Kidney (tissue), 14 donors: ENCODE results near the gene LAX1. TPM values are rescaled to one million over a fixed set of nuclear protein-coding genes. Genes with fewer than 3 reads are reported as not detected.
"Not testable (repeated sequence)": the region's sequence is repeated elsewhere in the genome, so short reads cannot be mapped to it uniquely, and the experiment has no call there.

Experiments used
- DNase-seq, 5 donors: peaks; one replicate each; pipeline ENCODE4 v3.0.0-alpha.2; 2013 to 2020
- FAIRE-seq: peaks from 2 replicates; lab custom pipeline; 2012; peaks lifted over from hg19 to GRCh38; lab: Jason Lieb, UNC
- H3K27ac ChIP-seq, 2 donors: one replicate each; pipeline ENCODE4 v1.7.0; 2013; ENCODE audit warnings: low read depth in 2 of 2, low read length in 2 of 2, inconsistent platforms in 1 of 2
- H3K27me3 ChIP-seq: one replicate; pipeline ENCODE4 v1.7.1; 2013; ENCODE audit warnings: low read length, inconsistent platforms; ENCODE audit not compliant: control insufficient read depth, insufficient read depth
- H3K36me3 ChIP-seq, 3 donors: one replicate each; pipeline versions ENCODE4 v1.7.0 to v1.7.1; 2013; ENCODE audit warnings: low read length in 3 of 3, control low read depth in 1 of 3, inconsistent platforms in 1 of 3; ENCODE audit not compliant: insufficient read depth in 3 of 3, control insufficient read depth in 2 of 3
- H3K4me1 ChIP-seq, 3 donors: one replicate each; pipeline versions ENCODE4 v1.7.0 to v1.7.1; 2013; ENCODE audit warnings: low read length in 3 of 3, inconsistent platforms in 1 of 3, low read depth in 1 of 3; ENCODE audit not compliant: control insufficient read depth in 2 of 3, insufficient read depth in 2 of 3
- H3K4me3 ChIP-seq, 3 donors: one replicate each; pipeline versions ENCODE4 v1.7.0 to v1.8.1; 2013; ENCODE audit warnings: low read length in 3 of 3, control low read depth in 1 of 3, inconsistent platforms in 1 of 3
- H3K9ac ChIP-seq, 3 donors: one replicate each; pipeline versions ENCODE4 v1.7.0 to v1.7.1; 2013; ENCODE audit warnings: low read length in 3 of 3, control low read depth in 1 of 3, inconsistent platforms in 1 of 3
- H3K9me3 ChIP-seq, 3 donors: one replicate each; pipeline versions ENCODE4 v1.7.0 to v1.7.1; 2013; ENCODE audit warnings: low read length in 3 of 3, control low read depth in 1 of 3, inconsistent platforms in 1 of 3; ENCODE audit not compliant: control insufficient read depth in 2 of 3, insufficient read depth in 1 of 3
- intact Hi-C: fragments of 100-400 bp; cut with DNase I; formaldehyde crosslinking; loops from one replicate; pipeline ENCODE4 v1.11.1; 2022
- polyA plus RNA-seq: library from polyadenylated mRNA; stranded (reverse); fragments of 350-450 nt; fragmentation: Illumina TruSeq; extraction: RNeasy Lipid Tissue Mini Kit (QIAGEN cat#74804); gene quantifications from one replicate; pipeline ENCODE4 v1.2.3, GENCODE V29; 2014; ENCODE audit warnings: low read depth, low replicate concordance; ENCODE audit not compliant: insufficient read depth
- total RNA-seq: library from RNA; stranded (reverse); fragmentation: NEBNext Ultra II Directional; extraction: Animal tissue kit (Norgen Biotek cat#: 25700); gene quantifications from one replicate; pipeline ENCODE4 v1.2.1, GENCODE V29; 2021
- TF ChIP-seq, protein P1 (sequence below): IDR thresholded peaks from 3 replicates; pipeline ENCODE4 v1.5.1; 2012; ENCODE audit warnings: mild to moderate bottlenecking, moderate library complexity, borderline replicate concordance; ENCODE audit not compliant: insufficient read depth; ENCODE audit errors: extremely low read depth
- donor health status: control.
- donor health status: control.
- donor health status: control.
- donor health status: control.
- donor health status: control.
- donor health status: DM: yes; HTN: yes; CAD: no.
- donor health status: Normal renal cell carcinoma (clear cell type).

LAX1 gene
- total and polyA plus RNA-seq, 2 donors from 2014 or later, result 6.9 TPM; not detected in 1

DNA sequence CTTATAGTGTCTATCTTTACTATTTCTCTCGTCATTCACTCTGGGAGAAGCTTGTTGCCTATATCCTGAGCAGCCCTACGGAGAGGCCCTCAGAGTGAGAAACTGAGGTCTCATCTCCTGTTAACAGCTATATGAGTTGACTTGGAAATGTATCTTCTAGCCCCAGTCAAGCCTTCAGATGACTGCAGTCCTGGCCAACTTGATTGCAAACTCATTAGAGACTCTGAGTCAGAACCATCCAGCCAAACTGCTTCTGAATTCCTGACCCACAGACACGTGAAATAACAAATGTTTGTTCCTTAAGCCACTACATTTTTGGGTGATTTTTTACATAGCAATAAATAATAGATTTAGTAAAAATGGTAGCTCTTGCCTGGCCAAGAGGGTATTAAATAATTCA lies 26.5 kb downstream of the LAX1 start:
- Histone ChIP-seq H3K27me3 (no peaks in the 10 kb centered on the region), H3K9ac (no peak overlapping the region), H3K4me3 (no peak overlapping the region), H3K36me3 (no peaks in the 10 kb centered on the region), H3K4me1 (no peaks in the 10 kb centered on the region), H3K27ac (no peak overlapping the region), H3K9me3 (no peaks in the 10 kb centered on the region)
- TF ChIP-seq, protein P1, sequence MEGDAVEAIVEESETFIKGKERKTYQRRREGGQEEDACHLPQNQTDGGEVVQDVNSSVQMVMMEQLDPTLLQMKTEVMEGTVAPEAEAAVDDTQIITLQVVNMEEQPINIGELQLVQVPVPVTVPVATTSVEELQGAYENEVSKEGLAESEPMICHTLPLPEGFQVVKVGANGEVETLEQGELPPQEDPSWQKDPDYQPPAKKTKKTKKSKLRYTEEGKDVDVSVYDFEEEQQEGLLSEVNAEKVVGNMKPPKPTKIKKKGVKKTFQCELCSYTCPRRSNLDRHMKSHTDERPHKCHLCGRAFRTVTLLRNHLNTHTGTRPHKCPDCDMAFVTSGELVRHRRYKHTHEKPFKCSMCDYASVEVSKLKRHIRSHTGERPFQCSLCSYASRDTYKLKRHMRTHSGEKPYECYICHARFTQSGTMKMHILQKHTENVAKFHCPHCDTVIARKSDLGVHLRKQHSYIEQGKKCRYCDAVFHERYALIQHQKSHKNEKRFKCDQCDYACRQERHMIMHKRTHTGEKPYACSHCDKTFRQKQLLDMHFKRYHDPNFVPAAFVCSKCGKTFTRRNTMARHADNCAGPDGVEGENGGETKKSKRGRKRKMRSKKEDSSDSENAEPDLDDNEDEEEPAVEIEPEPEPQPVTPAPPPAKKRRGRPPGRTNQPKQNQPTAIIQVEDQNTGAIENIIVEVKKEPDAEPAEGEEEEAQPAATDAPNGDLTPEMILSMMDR, result no peak
- intact Hi-C loops, result no loop called here
- FAIRE-seq (no peak), DNase-seq (no peak)

DNA sequence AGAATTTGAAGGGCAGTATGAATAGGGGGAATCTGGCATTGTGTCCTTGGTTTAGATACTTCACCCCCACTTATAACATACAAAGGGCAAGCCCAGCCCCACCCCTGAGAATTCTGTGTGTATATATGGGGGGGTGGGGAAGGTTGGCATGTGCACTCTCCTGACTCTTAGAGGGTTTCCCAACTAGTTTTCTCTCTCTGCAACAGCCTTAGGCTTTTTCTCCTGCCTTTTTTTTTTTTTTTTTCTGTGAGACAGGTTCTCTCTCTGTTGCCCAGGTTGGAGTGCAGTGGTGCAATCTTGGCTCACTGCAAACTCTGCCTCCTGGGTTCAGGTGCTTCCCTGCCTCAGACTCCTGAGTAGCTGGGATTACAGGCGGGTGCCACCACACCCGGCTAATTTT lies 27.5 kb downstream of the LAX1 start:
- Histone ChIP-seq H3K9me3 (no peaks in the 10 kb centered on the region), H3K4me1 (peaks cover 0 to 3% (median 0%) of the 10 kb centered on the region in 3 donors), H3K27me3 (no peaks in the 10 kb centered on the region), H3K36me3 (no peaks in the 10 kb centered on the region), H3K9ac (no peak overlapping the region), H3K27ac (no peak overlapping the region), H3K4me3 (no peak overlapping the region)
- intact Hi-C loops, result no loop called here
- DNase-seq (no peak), FAIRE-seq (no peak)
- TF ChIP-seq, protein P1, result no peak

DNA sequence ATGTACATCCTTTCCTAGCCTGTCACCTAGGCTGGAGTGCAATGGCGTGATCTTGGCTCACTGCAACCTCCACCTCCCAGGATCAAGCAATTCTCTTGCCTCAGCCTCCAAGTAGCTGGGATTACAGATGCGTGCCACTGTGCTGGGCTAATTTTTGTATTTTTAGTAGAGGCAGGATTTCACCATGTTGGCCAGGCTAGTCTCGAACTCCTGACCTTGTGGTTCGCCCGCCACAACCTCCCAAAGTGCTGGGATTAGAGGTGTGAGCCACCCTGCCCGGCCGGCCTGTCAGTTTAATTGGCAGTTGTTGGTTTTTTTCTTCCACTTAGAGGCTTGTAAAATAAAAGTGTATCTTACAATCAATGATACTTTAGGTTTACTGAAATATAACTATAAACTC lies 28.6 kb downstream of the LAX1 start:
- H3K36me3 ChIP-seq, H3K9me3 ChIP-seq, intact Hi-C loops, H3K4me3 ChIP-seq, H3K9ac ChIP-seq, FAIRE-seq, H3K4me1 ChIP-seq, H3K27ac ChIP-seq, H3K27me3 ChIP-seq, DNase-seq: not testable (repeated sequence)

DNA sequence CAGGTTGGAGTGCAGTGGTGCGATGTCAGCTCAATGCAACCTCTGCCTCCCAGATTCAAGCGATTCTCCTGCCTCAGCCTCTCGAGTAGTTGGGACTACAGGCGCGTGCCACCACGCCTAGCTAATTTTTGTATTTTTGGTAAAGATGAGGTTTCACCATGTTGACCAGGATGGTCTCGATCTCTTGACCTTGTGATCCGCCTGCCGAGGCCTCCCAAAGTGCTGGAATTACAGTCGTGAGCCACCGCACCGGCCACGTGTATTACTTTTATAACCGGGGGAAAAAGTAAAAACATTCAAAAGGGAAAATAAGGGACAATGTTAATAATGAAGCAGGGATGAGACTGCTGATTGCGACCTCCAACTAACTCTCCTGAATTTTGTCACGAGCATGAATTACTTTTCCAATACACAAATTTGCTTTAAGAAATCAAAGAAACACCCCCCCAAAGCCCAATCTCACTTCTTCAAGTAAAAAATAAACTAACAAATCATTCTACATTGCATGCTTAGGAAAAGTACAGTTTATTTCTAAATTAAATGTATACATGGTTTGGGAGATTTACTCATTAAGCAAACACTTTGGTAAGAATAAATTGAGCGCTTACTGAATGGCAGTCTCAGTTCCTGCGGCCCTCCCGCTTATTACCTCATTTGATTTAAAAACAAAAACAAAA lies 29.9 kb downstream of the LAX1 start:
- DNase-seq, result peak in 1 of 5 donors; percentile 48
- H3K4me1 ChIP-seq, result peaks cover 3 to 11% (median 10%) of the 10 kb centered on the region in 3 donors
- intact Hi-C loops, result no loop called here
- peaks cover 0 to 5% (median 0%) of the 10 kb centered on the region in 3 donors for H3K36me3 ChIP-seq
- H3K27ac ChIP-seq, result peak overlapping the region; percentile 32 to 98
- H3K9me3 ChIP-seq, result no peaks in the 10 kb centered on the region
- no peaks in the 10 kb centered on the region for H3K27me3 ChIP-seq
- peak overlapping the region; percentile 80 to 97 (median 82) for H3K4me3 ChIP-seq
- TF ChIP-seq, protein P1, result no peak
- H3K9ac ChIP-seq, result peak overlapping the region; percentile 52 to 98 (median 55)
- FAIRE-seq, result no peak
